A673 (cell line): Measurements from ENCODE around the gene ICOSLG.

Source experiments
- CTCF ChIP-seq: fragments of 300-800, 200-600 bp; sonication (generic); conservative IDR thresholded peaks from 2 replicates; pipeline ENCODE4 v1.5.1; 2017; ENCODE audit warnings: low read depth, mild to moderate bottlenecking, antibody characterized with exemption, low read length, moderate library complexity, mixed read lengths
- EZH2 ChIP-seq: fragments of 200-600 bp; sonication (generic); IDR thresholded peaks from 2 replicates; pipeline ENCODE4 v1.6.1; 2017; ENCODE audit warnings: borderline replicate concordance, low read depth, mild to moderate bottlenecking, mixed read lengths, antibody characterized with exemption, low read length; ENCODE audit not compliant: poor library complexity, severe bottlenecking

- TF ChIP-seq CTCF (no peak), EZH2 (no peak)
Observed at GRCh38 chr21:44253832-44254710, 13.3 kb upstream of the ICOSLG start.
